Measurements from ENCODE around the gene ATG2A.

Gene ATG2A

GRCh38 chr11:64887757-64888405, 29.1 kb downstream of the ATG2A start:
- Histone ChIP-seq H3K79me2 (ENCODE audit: control insufficient read depth, low read length) (no peaks in the 10 kb centered on the region), H3K4me1 (ENCODE audit: control insufficient read depth, low read length) (peaks cover 50% of the 10 kb centered on the region), H3K9me3 (ENCODE audit: control insufficient read depth, insufficient read depth, low read length) (no peaks in the 10 kb centered on the region), H3K27ac (ENCODE audit: low read depth, low read length) (peak overlapping the region; percentile 40), H3K4me3 (ENCODE audit: low read length) (peak overlapping the region; percentile 65), H3K27me3 (ENCODE audit: control insufficient read depth, low read length) (no peaks in the 10 kb centered on the region), H3F3A (ENCODE audit: control insufficient read depth, insufficient read depth) (peaks cover 7% of the 10 kb centered on the region), H3K36me3 (ENCODE audit: control insufficient read depth, low read length) (no peaks in the 10 kb centered on the region), H3K4me2 (ENCODE audit: low read length) (peak overlapping the region; percentile 83), H3K9me2 (replicated peaks; ENCODE audit: control insufficient read depth, low read length) (no peaks in the 10 kb centered on the region), H4K20me1 (ENCODE audit: control insufficient read depth, insufficient read depth, low read depth, low read length) (no peaks in the 10 kb centered on the region)
- TF ChIP-seq EZH2phosphoT487 (IDR thresholded peaks at IDR 0.05; ENCODE audit: borderline replicate concordance, low read length) (no peak), CTCF (IDR thresholded peaks at IDR 0.05; ENCODE audit: low read depth, low read length, poor library complexity, severe bottlenecking) (peak; percentile 88)

GRCh38 chr11:64887234-64887756, 29.7 kb downstream of the ATG2A start:
- Histone ChIP-seq H3K4me1 (ENCODE audit: control insufficient read depth, low read length) (peaks cover 52% of the 10 kb centered on the region), H3K9me2 (replicated peaks; ENCODE audit: control insufficient read depth, low read length) (no peaks in the 10 kb centered on the region), H3K4me3 (ENCODE audit: low read length) (peak overlapping the region; percentile 65), H4K20me1 (ENCODE audit: control insufficient read depth, insufficient read depth, low read depth, low read length) (no peaks in the 10 kb centered on the region), H3K27me3 (ENCODE audit: control insufficient read depth, low read length) (no peaks in the 10 kb centered on the region), H3F3A (ENCODE audit: control insufficient read depth, insufficient read depth) (peaks cover 9% of the 10 kb centered on the region), H3K27ac (ENCODE audit: low read depth, low read length) (peak overlapping the region; percentile 40), H3K36me3 (ENCODE audit: control insufficient read depth, low read length) (no peaks in the 10 kb centered on the region), H3K4me2 (ENCODE audit: low read length) (peak overlapping the region; percentile 83), H3K79me2 (ENCODE audit: control insufficient read depth, low read length) (no peaks in the 10 kb centered on the region), H3K9me3 (ENCODE audit: control insufficient read depth, insufficient read depth, low read length) (no peaks in the 10 kb centered on the region)
- no peak for TF ChIP-seq CTCF (IDR thresholded peaks at IDR 0.05; ENCODE audit: low read depth, low read length, poor library complexity, severe bottlenecking)
- no peak for TF ChIP-seq EZH2phosphoT487 (IDR thresholded peaks at IDR 0.05; ENCODE audit: borderline replicate concordance, low read length)

GRCh38 chr11:64885367-64886286, 31.4 kb downstream of the ATG2A start:
- Histone ChIP-seq H3K4me1 (ENCODE audit: control insufficient read depth, low read length) (peaks cover 67% of the 10 kb centered on the region), H3K9me3 (ENCODE audit: control insufficient read depth, insufficient read depth, low read length) (no peaks in the 10 kb centered on the region), H4K20me1 (ENCODE audit: control insufficient read depth, insufficient read depth, low read depth, low read length) (no peaks in the 10 kb centered on the region), H3K9me2 (replicated peaks; ENCODE audit: control insufficient read depth, low read length) (no peaks in the 10 kb centered on the region), H3K36me3 (ENCODE audit: control insufficient read depth, low read length) (no peaks in the 10 kb centered on the region), H3F3A (ENCODE audit: control insufficient read depth, insufficient read depth) (peaks cover 10% of the 10 kb centered on the region), H3K27ac (ENCODE audit: low read depth, low read length) (no peak overlapping the region), H3K79me2 (ENCODE audit: control insufficient read depth, low read length) (no peaks in the 10 kb centered on the region), H3K27me3 (ENCODE audit: control insufficient read depth, low read length) (no peaks in the 10 kb centered on the region), H3K4me2 (ENCODE audit: low read length) (no peak overlapping the region), H3K4me3 (ENCODE audit: low read length) (no peak overlapping the region)
- no peak for TF ChIP-seq EZH2phosphoT487 (IDR thresholded peaks at IDR 0.05; ENCODE audit: borderline replicate concordance, low read length)
- no peak for TF ChIP-seq CTCF (IDR thresholded peaks at IDR 0.05; ENCODE audit: low read depth, low read length, poor library complexity, severe bottlenecking)

All from DOHH2 (cell line).